GM20431 (cell line): ENCODE measurements around the gene GSN.
"Not testable (repeated sequence)": the region's sequence is repeated elsewhere in the genome, so short reads cannot be mapped to it uniquely, and the experiment has no call there.

ENCODE experiments used
- in situ Hi-C: fragments of 300-500 bp; cut with MseI, MboI; formaldehyde crosslinking; loops from one replicate; pipeline ENCODE4 v1.15.0; 2020; ENCODE audit warnings: low sequenced_read_pairs; ENCODE audit not compliant: unreplicated experiment

GSN gene

GRCh38 chr9:121284733-121285451 is 16.9 kb downstream of the GSN start:
- in situ Hi-C loops: no loop called here

- in situ Hi-C loops: no loop called here
Observed at GRCh38 chr9:121285835-121286687, 18.1 kb downstream of the GSN start.

GRCh38 chr9:121286688-121286972 is 18.7 kb downstream of the GSN start:
- in situ Hi-C loops: no loop called here

- in situ Hi-C loops: no loop called here
Observed at GRCh38 chr9:121286973-121287741, 19.2 kb downstream of the GSN start.

- in situ Hi-C loops: no loop called here
Observed at GRCh38 chr9:121288673-121289025, 20.7 kb downstream of the GSN start.

- in situ Hi-C loops: no loop called here
Observed at GRCh38 chr9:121289026-121289771, 21.2 kb downstream of the GSN start.

GRCh38 chr9:121289772-121290370 is 21.9 kb downstream of the GSN start:
- in situ Hi-C loops: no loop called here

- in situ Hi-C loops: not testable (repeated sequence)
Observed at GRCh38 chr9:121291536-121291935, 23.6 kb downstream of the GSN start.

- in situ Hi-C loops: no loop called here
Observed at GRCh38 chr9:121292051-121292450, 24.1 kb downstream of the GSN start.

- in situ Hi-C loops: no loop called here
Observed at GRCh38 chr9:121292801-121293241, 24.9 kb downstream of the GSN start.

- in situ Hi-C loops: no loop called here
Observed at GRCh38 chr9:121294151-121294743, 26.3 kb downstream of the GSN start.

- in situ Hi-C loops: no loop called here
Observed at GRCh38 chr9:121294866-121295661, 27.1 kb downstream of the GSN start.

- in situ Hi-C loops: no loop called here
Observed at GRCh38 chr9:121295662-121296191, 27.8 kb downstream of the GSN start.

GRCh38 chr9:121296213-121297127 is 28.5 kb downstream of the GSN start:
- in situ Hi-C loops: no loop called here

GRCh38 chr9:121297389-121297788 is 29.4 kb downstream of the GSN start:
- in situ Hi-C loops: no loop called here

GRCh38 chr9:121298016-121298538 is 30.1 kb downstream of the GSN start:
- in situ Hi-C loops: no loop called here
